Measurements from ENCODE around the gene AP2A2.

Gene AP2A2

DNA sequence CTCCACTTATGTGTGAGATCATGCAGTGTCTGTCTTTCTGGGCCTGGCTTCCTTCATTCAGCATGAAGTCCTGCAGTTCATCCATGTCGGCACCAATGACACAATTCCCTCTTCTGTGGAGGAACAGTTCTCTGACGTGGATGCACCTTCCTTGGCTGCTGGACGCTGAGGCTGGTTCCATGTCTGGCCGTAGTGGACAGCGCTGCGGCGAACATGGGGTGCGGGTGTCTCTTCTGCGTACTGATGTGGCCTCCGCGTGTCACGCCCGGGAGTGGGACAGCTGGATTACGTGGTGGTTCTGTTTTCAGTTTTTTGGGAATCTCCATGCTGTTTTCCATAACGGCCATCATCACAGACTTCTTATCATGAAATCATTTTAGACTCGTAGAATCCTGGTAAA is 132.1 kb downstream of the AP2A2 start:
- in situ Hi-C loops (cut with HindIII; ENCODE audit: low sequenced_read_pairs) = no loop called here
- TF ChIP-seq, protein P1, sequence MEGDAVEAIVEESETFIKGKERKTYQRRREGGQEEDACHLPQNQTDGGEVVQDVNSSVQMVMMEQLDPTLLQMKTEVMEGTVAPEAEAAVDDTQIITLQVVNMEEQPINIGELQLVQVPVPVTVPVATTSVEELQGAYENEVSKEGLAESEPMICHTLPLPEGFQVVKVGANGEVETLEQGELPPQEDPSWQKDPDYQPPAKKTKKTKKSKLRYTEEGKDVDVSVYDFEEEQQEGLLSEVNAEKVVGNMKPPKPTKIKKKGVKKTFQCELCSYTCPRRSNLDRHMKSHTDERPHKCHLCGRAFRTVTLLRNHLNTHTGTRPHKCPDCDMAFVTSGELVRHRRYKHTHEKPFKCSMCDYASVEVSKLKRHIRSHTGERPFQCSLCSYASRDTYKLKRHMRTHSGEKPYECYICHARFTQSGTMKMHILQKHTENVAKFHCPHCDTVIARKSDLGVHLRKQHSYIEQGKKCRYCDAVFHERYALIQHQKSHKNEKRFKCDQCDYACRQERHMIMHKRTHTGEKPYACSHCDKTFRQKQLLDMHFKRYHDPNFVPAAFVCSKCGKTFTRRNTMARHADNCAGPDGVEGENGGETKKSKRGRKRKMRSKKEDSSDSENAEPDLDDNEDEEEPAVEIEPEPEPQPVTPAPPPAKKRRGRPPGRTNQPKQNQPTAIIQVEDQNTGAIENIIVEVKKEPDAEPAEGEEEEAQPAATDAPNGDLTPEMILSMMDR (IDR thresholded peaks at IDR 0.05; ENCODE audit: low read depth, low read length, missing control alignments) = no peak
- DNase-seq (ENCODE audit: low read depth) = no peak
- no peak overlapping the region for H3K4me3 ChIP-seq (ENCODE audit: low read depth, low read length)

- TF ChIP-seq, protein P1 (IDR thresholded peaks at IDR 0.05; ENCODE audit: low read depth, low read length, missing control alignments) = no peak
- in situ Hi-C loops (cut with HindIII; ENCODE audit: low sequenced_read_pairs) = no loop called here
- H3K4me3 ChIP-seq (ENCODE audit: low read depth, low read length) = no peak overlapping the region
- no peak for DNase-seq (ENCODE audit: low read depth)
Observed at GRCh38 chr11:1059759-1060158, 134.1 kb downstream of the AP2A2 start.

DNA sequence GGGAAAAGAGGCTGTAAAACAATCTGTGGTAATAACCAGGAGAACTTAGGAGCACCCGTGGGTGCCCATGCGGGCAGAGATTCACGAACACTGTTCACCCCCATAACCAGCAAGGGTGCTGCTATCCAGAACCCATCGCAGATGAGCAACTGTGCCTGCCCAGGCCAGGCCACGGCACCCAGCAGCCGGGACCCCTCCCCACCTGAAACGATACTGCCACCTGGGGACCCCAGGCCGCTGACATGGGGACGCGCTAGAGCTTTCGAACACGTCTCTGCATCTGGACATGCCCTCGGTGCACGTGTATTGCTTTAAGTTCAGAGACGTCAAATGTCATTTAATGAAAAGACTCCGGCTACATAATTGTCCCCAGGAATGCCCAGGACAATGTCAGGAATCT is 134.7 kb downstream of the AP2A2 start:
- TF ChIP-seq, protein P1 (IDR thresholded peaks at IDR 0.05; ENCODE audit: low read depth, low read length, missing control alignments) = no peak
- DNase-seq (ENCODE audit: low read depth) = no peak
- in situ Hi-C loops (cut with HindIII; ENCODE audit: low sequenced_read_pairs) = no loop called here
- H3K4me3 ChIP-seq (ENCODE audit: low read depth, low read length) = no peak overlapping the region

DNA sequence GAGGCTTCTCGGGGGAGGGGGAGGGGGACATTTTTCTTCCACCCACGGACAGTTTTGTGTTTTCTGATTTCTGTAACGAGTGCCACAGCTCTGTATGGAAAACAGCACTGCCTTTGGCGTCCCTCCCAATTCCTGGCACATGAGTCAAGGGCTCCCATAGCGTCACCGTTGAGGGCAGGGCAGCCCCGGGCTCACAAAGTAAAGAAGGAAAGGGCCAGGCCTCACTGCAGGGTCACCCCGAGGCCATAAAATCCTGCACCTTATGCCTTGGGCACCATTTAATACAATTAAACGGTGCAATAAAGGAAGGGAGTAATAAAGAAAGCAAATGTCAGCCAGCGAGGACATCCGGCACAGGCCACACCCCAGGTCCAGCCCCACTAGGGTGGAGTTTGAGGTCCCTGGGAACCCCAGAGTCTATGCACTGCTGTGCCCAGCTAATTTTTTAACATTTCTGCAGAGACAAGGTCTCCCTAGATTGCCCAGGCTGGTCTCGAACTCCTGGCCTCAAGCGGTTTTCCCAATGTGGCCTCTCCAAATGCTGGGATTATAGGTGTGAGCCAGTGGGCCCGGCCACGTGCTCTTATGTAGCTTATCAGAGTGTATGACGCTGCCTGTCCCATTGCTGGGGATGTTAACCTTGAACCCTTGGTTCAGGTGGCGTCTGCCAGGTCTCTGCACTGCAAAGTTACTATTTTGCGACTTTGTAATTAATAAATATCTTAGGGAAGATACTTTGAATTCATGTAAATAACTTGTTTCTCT is 135.4 kb downstream of the AP2A2 start:
- DNase-seq (ENCODE audit: low read depth) = no peak
- TF ChIP-seq, protein P1 (IDR thresholded peaks at IDR 0.05; ENCODE audit: low read depth, low read length, missing control alignments) = no peak
- in situ Hi-C loops (cut with HindIII; ENCODE audit: low sequenced_read_pairs) = no loop called here
- H3K4me3 ChIP-seq (ENCODE audit: low read depth, low read length) = no peak overlapping the region

Data from astrocyte of the cerebellum (primary cell).